Stimulated activated CD4-positive, alpha-beta T cell treated with anti-CD3 and anti-CD28 coated beads, Interleukin-4, amount 100 ng/mL, for 4 hours (primary cell): ENCODE data around the gene UMODL1.

Source experiments
- DNase-seq, 2 experiments: peaks; one replicate each; pipeline ENCODE4 v3.0.0-alpha.2; 2020

The UMODL1 gene

DNA sequence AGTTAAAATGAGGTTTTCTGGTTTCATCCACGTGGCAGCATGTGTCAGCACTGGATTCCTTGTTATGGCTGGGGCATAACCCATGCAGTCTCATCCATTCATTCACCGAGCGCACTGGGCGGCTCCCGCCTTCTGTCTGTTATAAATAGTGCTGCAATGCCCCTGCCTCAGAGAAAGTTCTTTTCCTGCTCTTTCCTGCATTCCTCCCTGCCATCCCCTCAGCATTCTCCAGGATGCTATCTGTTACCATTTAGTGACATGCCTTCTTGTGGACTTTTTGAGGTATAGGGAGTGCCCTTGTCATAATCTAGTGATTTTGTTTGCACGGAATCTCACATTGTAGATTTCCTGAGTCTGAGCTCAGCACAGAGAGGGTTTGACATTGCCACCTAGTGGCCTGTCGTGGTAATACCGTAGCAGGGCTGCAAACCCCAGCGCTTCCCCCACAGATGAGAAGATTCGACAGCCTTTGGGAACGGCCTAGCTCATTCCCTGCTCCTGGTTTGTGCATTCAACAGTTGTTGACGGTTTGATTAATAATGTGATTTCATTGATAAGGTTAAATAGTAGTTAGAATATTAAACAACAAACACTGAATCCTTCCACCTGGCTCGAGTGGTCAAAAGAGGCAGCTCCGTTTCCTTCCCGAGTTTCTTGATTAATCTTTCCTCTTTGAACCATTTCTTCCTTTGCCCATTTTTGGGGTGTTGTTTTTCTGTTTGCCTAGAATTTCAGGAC, 46.3 kb downstream of the UMODL1 start:
- peak; percentile 56 to 75 for DNase-seq

DNA sequence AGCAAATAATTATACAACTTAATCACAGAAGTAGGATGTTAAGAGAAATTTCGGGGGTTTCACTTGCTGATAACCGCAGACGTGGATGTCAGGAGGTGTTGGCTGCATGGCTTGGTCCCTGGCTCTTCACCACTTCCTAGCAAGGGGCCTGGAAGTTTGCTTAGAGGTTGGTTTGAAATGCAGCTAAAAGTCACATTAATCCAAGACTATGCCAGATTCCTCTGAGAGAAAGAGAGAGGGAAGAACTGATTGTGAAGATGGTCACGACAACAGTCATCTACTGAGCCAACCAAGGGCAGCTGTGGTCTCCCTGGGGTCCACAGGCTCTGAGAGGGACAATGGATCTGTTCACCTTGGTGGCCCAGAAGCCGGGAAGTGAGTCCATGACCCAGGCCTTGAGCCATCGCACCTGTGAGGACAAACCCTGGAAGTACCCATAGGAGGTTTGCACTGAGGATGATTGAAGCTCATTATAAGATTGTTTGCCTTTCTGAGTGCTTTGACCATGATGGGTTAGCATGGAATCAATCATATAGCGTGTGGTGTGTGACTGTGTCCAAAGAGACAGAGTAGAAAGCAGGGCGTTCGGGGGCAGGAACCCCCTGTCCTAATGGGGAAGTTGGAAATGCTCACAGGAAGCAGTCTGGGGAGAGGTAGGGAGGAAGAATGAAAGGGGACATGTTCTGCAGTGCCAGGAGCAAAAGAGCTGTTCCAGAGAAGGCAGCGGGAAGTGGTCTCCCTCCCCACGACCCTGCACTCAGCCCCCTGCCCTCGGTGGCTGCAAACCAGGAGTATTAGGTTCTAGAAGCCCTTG, 47.1 kb downstream of the UMODL1 start:
- DNase-seq, result no peak

DNA sequence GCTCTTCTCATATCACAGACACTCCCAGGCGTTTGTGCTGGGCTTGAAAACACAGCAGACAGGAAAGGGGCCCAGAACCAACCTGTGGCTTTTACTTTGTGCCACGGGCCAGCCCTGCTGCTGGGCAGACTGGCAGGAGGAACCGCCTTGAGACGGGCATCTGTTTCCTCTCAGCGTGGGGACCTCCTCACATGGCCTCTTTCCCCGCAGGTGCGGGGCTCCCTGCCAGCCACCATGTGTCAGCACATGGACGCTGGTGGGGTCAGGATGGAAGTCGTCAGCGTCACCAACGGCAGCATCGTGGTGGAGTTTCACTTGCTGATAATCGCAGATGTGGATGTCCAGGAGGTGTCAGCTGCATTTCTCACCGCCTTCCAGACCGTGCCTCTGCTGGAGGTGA, 47.8 kb downstream of the UMODL1 start:
- DNase-seq, result no peak

DNA sequence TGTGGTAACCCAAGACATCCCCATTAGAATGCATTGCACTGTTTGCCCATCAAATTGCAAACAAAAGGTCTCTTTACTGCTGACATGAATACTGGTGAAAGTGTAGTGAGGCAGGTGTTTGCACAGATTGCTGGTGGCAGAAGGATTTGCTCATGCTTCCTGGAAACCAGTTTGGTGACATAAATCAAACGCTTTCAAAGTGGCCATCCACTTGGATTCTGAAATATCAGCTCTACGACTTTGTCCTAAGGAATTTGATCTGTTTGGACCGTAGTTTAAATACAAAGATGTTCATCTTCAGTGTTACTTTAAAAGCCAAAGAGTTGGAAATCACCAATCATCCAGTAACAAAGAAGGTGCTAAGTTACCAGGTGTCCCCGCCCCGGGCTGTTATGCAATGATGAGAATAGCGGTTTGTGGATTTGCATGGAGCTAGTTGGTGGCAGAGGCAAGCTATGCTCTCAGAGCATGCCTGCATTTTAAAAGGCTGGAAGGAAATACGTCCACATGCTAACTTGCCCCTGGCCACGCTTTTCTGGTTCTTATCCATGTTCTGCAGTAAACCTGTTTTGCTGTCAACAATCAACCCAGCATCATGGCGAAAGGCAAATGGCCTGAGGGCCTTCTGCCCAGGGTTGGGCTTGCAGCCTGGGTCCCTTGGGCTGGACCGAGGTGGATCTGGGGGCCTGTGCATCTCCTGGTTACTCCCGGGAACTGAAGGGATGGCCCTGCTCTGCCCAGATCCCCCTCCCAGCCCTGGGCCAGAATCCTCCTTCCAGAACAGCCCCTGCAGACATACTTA, 49.2 kb downstream of the UMODL1 start:
- DNase-seq, result no peak

DNA sequence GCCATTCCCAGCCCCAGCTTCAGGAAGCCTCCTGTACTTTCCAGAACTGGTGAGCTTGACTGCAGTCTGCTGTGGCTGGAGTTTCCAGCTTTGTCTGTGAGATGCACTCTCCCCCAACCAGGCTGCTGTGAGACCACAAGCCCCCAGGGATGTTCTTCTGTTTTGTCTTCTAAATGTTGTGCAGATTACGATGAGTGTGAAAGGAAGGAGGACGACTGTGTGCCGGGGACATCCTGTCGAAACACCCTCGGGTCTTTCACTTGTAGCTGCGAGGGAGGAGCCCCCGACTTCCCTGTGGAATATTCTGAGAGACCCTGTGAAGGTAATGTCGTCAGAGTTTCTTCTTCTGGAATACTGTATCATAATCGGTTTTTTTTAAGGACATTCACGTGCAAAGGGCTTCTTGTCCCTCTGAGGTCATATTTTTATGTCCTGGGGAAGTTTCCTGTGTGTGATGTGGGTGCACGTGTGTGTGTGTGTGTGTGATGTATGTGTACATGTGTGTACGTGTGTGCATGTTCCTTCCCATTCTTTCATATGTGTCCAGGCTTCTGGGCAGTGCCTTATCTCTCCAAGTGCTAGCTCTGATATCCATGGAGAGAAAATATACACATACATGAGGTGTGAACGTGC, 49.9 kb downstream of the UMODL1 start:
- DNase-seq, result no peak

DNA sequence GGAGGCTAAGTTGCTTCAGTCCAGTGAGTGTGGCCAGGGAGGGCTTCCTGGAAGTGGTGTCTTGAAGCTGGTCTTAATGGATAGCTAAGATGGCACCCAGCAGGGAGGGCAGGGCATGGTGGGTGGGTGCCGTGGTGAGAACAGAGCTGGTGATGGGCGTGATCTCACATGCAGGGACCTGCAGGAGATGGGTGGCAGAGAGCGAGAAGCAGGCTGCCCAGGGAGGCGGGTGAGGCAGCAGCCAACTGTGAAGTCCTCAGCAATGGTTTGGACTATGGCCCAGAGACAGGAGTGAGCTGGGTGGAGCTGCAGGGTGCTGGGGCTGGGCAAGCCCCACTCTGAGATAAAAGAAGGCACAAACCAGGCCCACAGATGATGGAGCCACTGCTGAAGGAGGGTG, 50.7 kb downstream of the UMODL1 start:
- DNase-seq, result no peak

DNA sequence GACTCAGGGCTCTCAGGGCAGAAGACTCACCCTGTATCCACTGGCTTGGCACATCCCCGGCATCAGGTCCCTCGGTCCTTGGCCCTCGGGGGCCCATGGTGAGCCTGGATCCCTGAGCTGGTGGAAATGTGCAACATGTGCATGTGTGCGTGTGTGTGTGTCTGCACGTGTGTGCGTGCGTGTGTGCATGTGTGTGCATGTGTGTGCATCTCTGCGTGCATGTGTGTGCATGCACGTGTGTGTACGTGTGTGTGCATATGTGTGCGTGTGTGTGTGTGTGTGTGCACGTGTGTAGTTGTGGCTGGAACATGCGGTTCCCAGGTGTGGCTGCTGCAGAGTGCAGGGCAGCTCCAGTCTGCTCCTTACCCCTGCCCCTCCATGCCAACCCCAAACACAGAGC, 51.3 kb downstream of the UMODL1 start:
- DNase-seq, result no peak

DNA sequence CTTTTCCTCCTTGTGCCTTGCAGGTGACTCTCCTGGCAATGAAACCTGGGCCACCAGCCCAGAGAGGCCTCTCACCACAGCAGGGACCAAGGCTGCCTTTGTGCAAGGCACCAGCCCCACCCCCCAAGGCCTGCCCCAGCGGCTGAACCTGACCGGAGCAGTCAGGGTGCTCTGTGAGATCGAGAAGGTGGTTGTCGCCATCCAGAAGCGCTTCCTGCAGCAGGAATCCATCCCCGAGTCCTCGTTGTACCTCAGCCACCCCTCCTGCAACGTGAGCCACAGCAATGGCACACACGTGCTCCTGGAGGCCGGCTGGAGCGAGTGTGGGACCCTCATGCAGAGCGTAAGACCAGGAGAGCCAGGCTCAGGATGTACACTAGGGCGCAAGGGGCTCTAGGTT, 51.7 kb downstream of the UMODL1 start:
- DNase-seq, result no peak

DNA sequence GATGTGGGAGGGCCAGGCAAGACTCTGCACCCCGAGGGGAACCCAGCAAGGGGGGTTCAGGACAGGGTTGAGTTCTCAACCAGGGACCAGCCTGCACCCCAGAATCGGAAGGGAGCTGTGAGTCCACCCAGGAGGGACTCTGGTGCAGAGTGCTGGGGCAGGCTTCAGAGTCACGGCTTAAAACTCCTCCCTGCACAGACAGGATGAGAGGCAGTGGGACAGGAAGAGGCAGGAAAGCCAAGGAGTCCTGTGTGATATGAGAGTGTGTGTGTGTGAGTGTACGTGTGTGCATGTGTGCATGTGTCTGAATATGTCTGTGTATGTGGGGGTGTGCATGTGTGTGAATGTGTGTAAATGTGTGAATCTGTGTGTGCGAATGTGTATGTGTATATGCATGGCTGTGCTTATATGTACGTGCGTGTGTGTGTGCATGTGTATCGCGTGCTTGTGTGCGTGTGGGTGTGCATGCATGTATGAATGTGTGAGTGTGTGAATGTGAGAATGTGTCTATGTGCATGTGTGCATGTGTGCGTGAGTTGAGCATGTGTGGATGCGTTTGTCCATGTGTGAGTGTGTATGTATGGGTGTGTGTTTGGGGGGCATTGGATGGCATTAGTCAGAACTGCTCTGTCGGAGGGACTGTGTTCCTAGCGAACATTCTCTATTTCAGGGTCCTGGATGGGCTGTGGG, 52.2 kb downstream of the UMODL1 start:
- DNase-seq, result no peak

DNA sequence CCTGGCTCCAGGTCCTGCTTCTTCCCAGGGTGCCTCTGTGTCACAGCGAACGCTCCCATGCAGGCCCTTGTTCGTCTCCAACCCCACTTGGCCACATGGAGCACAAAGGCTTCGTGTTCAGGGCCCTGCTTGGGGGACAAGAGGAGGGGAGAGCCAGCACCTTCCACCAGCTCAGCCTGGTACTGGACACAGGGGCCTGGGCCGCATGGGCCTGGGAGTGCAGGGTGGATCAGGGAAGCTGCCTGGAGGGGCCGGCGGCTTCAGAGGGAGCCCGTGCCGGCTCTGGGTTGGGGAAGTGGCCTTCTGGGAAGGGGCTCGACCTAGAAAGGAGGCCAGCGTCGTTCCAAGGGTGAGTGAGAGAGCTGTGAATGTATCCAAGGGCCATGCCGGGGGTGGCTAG, 53.0 kb downstream of the UMODL1 start:
- DNase-seq, result no peak

DNA sequence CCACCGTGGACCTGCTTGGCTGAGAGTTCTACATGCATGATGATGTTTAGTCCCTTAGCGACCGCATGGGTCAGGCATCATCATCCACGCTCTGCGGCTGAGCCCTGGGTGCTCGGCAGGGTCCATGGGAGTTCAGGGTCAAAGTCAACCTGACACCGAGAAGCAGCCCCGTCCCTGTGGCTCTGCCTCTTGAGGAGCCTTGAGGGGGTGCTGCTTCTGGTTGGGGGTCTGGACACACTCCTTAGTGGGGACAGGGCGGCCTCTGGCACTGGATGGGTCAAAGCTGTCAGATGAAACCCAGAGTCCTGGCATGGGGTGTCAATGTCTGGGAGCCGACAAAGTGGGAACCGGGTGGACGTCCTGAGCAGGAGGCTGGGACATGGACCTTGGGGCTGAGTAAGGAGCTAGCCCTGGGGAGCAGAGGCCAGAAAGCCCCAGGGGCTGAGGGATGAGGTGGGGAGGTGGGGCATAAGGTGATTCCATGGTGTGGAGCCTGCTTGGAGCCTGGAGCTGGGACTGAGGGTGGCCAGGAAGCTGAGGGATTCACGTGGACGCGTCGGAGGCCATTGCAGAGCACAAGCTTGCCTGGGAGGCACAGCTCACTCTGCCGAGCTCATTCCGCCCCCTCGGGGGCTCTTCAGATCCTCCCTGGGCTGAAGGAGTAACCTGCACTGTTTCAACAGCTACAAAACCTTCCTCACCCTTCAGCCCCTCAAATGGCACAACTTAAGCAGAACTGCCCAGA, 53.9 kb downstream of the UMODL1 start:
- no peak for DNase-seq

DNA sequence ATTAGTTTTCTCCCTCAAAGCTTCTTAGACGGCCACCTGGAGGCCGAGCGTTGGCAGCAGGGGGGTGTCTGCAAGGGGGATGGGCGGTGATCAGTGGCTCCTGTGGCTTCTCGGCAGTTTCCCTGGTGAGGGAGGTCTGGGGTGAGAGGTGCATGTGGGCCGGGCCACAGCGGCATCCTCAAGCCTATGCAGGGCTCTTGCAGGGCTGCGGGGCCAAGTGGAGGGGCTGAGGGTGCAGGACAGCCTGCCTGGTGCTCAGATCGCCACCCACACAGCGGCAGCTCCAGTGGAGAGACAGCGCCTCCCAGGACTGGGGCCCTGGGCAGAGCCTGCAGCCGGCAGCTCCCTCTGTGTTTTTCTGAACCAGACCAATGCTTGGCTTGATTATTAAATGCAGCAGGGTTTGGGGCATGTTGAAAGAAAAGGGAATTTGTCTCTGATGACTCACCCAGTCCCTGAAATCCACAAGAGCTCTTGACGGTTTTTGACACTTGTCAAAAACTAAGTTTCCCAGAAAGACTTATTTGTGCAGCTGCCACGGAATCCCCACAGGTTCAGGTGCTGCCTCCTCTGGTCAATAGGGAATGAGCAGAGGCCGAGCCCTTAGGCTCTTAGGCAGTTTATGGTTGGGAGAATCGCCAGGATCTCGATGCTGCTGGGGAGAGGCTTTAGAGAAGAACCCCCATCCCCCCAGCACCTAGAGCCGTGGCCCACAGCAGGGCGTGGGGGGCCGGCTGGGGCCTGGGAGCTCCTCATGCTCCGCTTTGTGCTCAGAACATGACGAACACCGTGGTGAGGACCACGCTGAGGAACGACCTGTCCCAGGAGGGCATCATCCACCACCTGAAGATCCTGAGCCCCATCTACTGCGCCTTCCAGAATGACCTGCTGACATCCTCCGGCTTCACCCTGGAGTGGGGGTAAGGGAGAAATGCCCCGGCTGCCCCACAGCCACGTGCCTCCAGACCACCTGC, 54.7 kb downstream of the UMODL1 start:
- DNase-seq, result no peak

DNA sequence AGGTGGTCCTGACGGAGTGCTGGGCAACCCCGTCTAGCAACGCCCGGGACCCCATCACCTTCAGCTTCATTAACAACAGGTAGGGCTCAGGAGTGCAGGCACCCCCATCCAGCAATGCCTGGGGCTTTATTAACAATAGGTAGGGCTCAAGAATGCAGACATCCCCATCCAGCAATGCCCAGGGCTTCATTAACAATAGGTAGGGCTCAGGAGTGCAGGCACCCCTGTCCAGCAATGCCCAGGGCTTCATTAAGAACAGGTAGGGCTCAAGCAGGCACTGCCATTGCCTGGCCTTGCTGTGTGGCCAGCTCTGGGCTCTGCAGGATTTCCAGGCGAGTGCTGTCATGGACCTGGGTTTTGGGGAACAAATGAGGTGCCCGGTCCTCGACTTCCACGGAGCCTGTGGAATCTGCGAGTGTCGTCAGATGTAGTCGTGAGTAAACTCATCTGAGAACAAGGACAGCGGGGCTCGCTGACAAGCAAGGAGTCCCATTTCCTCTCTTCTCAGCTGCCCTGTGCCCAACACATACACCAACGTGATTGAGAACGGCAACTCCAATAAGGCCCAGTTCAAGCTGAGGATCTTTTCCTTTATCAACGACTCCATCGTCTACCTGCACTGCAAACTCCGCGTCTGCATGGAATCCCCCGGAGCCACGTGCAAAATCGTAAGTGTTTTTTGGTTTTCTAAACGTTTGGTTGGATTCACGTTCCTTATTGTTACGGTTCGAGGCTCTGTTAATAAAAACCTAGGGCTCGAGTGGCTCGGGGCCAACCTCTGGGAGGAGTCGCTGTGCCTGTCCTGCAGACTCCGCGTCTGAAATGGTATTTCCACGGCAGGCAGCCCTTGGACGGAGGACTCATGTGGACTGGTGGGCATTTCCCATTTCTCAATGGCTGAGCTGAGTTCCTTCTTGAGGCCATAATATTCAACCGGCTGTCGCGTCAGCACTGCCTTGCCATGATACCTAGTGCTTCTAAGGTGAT, 56.3 kb downstream of the UMODL1 start:
- DNase-seq, result no peak

DNA sequence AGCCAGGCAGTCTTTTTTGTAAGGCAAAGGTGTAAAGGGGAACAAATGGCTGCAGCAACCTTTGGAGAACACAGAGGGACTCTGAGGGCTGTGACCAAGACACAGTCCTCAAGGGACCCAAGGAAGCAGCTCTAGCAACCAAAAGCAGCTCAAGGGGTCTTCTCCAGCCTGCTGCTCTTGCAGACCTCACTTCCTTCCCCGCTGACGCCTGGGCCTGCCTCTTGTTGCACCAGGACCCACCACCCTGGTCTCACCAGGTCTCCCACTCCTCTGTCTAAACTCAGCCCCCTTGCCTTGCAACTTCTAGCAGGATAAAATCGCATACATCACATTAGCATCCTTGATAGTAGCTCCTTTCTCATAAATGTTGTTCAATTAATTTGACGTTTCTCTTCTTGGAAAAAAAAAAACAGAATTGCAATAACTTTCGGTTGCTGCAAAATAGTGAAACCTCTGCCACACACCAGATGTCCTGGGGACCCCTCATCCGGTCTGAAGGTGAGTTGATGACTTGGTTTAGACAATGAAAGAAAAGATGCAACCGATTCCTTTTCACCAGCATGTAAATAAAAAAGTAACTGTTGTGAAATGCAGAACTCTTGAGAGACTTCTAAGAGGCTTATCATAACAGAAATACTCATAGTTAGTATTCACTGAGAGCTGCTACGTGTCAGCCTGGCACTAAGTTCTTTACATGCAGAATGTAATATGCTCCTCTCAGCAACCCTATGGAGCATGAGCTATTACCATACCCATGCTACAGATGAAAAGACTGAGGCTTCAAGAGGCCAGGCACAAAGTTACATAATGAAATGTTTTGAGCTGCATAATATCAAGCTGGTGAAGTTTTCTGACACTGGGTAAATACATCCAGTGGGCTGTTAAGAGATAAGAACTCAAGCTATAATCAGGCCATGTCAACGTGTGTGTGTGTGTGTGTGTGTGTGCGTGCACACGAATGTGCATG, 58.5 kb downstream of the UMODL1 start:
- no peak for DNase-seq

DNA sequence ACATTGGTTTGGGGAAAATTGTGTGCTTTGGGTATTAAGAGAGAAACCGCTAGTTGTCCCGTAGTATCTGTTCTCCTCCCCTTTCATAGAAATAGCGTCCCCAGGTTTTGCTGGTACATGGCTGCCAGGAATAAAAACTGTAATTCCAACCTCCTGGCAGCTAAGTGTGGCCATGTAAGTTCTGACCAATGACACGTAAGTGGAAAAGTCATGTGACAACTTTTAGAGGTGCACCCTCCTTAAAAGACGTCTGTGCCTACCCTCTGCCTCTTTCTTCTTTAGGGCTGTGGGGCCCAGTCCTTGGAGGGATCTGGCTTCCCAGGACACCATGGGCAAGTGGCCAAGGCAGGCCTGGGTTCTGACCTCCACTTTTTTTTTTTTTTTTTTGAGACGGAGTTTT, 59.3 kb downstream of the UMODL1 start:
- no peak for DNase-seq

DNA sequence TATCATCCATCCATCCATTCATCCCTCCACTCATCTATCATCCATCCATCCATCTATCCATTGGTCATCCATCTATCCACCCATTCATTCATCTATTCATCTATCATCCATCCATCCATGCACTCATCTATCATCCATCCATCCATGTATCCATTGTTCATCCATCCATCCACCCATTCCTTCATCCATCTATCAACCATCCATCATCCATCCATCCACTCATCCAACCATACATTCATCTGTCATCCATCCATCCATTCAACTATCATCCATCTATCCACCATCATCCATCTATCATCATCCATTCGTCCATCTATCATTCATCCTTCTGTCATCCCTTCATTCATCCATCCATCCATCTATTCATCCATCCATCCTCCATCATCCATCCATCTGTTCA, 61.1 kb downstream of the UMODL1 start:
- no peak for DNase-seq

DNA sequence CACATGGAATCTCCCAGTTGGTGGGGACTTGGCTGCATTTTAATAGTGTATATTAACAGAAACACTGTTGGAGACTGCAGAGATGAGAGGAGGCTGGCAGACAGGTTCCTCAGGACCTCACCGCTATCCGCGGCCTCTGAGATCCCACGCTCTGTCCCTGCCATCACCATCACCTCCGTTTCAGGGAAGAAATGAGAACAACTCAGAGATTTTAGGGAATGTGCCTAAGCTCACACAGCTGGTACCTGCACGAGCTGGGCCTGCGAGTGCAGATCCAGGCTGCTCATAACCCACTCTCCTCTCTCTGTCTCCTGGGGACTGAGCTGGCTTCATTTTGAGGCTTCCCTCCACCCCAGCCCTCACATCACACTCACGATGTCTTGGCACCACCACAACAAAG, 62.0 kb downstream of the UMODL1 start:
- DNase-seq, result no peak
